HG02759 (cell line): ENCODE results near the gene FAIM2.
"Not testable (repeated sequence)": the region's sequence is repeated elsewhere in the genome, so short reads cannot be mapped to it uniquely, and the experiment has no call there.

ENCODE experiments used
- ATAC-seq: cut with Tn5 transposase; IDR thresholded peaks from one replicate; pipeline ENCODE4 v1.9.1; 2021; ENCODE audit warnings: mild to moderate bottlenecking, moderate library complexity; ENCODE audit not compliant: unreplicated experiment

The FAIM2 gene

DNA sequence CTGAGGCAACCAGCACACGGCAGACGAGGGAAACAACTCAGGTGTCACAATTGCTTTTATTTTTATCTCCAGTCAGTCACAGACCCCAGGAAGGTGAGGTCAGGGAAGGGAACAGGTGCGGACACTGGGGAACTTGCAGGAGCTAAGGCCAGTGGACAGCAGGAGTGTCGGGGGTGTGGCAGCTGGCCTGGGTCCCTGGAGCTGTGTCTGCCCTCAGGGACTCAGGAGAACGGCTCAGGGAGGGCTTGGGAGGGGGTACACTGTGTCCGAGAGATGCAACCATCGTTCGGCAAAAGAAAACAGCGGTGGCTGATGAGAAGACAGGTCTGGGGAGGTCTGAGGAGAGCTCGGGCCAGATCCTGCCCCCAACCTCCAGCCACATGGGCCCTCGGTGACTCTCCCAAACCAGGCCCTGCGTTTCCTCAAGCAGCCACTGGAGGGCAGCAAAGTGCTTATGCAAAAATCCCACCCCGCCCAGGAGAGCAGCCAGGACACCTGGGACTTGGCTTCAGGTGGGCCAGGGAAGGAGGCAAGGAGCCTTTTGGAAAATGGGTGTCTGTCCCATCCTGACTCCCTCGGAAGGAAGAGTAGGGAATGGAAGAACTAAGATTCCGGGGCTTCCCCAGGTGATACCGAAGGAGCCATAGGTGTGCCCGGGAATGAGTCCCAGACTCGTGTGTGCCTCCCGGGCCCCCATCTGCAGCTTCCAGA, 36.7 kb downstream of the FAIM2 start:
- no peak for ATAC-seq

DNA sequence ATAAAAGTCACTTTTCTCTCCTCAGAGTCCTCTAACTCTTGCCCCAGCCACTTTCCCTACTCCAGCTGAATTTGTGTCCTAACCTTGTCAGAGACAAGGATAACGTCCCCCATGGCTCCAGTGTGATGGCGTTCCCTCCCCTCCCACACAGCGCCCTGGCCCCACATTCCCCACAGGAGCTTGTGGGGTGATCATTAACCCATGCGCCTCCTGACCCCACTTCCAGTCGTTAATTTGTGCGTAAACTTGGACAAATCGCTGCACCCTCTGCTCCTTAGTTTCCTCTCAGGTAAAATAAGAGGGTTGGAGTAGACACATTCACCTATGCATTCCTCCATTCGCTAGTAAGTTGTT, 37.9 kb downstream of the FAIM2 start:
- no peak for ATAC-seq

GRCh38 chr12:49865109-49865781, 38.5 kb downstream of the FAIM2 start:
- ATAC-seq, result no peak

DNA sequence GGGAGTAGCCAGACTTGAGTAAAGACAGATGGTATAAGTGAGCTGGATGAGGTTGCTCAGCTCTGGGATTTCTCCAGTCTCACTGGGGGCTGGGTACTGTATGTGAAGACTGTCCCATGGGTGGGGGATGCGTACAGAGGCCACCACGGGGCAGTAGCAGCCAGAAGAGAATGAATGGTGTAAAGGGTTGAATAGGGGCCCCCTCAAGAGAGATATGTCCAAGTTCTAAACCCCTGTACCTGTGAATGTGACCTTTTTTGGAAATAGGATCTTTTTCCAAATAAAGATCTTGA, 39.0 kb downstream of the FAIM2 start:
- ATAC-seq, result no peak

DNA sequence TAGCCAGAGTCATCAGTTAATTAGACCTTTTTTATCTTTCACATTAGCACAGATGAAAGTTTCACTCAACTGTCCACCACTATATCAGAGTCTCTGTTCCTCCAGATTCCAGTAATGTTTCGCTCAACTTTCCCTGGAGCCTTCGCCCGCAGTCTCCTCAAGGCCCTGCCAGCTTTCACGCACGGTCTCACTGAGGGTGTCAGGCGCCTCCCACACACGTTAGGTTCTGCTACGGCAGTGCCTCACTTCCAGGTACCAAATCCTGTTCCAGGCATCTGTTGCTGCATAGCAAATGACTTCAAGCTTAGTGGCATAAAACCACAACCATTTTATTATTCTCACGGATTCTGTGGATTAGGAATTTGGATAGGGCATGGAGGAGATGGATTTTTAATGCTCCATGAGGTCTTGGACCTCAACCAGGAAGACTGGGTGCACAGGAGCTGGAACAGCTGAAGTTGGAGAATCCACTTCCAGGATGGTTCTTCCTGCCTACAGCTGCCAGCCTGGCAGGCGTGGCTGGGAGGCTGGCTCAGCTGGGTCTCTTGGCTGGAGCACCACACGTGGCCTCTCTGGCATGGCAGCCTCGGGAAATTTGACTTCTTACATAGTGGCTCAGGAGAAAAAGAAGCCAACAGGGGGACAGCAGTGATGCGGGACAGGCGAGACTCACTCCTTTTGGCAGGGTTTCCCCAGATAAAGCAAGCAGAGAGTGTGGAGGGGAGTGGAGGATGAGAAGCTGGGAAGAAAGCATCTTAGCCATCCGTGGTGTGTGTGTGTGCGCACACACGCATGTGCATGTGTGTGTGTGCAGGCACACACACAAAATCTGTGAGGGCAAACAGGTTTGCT, 39.5 kb downstream of the FAIM2 start:
- no peak for ATAC-seq

GRCh38 chr12:49860921-49861320, 42.8 kb downstream of the FAIM2 start:
- ATAC-seq, result not testable (repeated sequence)

GRCh38 chr12:49855890-49856289, 47.8 kb downstream of the FAIM2 start:
- not testable (repeated sequence) for ATAC-seq

- no peak for ATAC-seq
Observed at GRCh38 chr12:49854976-49855375, 48.7 kb downstream of the FAIM2 start.

DNA sequence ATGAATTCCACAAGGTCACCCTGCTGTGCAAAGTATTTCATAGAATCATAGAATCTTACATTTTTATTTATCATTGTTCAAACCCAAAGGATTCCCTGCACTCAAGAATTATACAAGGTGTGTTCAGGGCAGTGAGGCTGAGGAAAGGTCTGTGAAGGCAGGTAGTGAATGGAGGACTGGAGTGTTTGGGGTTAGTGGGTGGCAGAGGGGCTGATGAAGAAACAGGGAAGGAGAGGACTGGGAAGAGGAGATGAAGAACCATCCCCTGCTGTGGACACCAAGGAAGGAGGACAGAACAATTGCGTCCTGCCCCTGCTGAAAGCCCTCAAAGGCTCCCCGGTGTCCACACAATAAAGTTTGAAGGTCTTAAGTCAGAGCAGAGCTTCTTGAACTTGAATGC, 50.0 kb downstream of the FAIM2 start:
- no peak for ATAC-seq

GRCh38 chr12:49847161-49847560, 56.5 kb downstream of the FAIM2 start:
- no peak for ATAC-seq

DNA sequence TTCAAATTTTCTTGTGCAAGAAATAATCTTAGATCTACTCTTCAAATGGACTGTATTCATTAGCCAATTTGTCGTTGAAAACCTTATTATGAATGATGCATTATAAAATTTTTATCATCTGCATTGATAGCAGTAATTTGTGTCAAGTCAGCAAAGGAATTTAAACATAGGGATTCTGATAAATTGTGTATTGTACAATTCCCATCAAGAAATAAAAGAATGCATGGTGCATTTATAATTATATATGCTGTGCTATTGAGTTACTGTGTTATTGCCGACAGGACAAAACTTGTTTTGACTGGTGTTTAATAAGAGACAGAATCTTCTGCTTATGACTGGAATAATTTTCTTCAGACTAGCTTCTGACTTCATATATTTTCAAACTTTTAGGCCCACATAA, 57.7 kb downstream of the FAIM2 start:
- ATAC-seq, result no peak

GRCh38 chr12:49843876-49844437, 59.7 kb downstream of the FAIM2 start:
- no peak for ATAC-seq

DNA sequence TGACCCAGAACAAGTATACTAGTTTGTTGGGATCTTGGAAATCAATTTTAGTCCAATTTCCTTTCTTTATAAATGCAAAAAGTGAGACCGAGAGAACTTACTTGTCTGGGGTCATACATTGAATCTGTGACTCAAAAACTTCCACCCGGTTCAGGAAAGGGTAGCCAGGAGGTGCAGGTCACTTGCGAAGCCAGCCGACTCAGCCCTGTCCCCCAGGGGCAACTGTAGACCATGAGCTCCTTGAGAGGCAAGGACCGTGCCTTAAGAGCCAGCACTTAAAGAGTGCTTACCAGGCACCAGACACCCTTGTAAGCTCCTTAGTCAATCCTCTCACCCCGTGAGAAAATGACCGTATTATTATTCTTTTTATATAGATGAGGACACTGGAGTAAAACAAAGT, 60.3 kb downstream of the FAIM2 start:
- ATAC-seq, result peak; percentile 1

GRCh38 chr12:49842519-49843352, 61.0 kb downstream of the FAIM2 start, which contains the start of gene BCDIN3D:
TSS of gene BCDIN3D (minus strand) at chr12:49843106. CDS start at chr12:49843087, 19 bp downstream.
- peak; percentile 93 for ATAC-seq

GRCh38 chr12:49838973-49839633, 64.6 kb downstream of the FAIM2 start:
- no peak for ATAC-seq

GRCh38 chr12:49832836-49833421, 70.8 kb downstream of the FAIM2 start:
- no peak for ATAC-seq

DNA sequence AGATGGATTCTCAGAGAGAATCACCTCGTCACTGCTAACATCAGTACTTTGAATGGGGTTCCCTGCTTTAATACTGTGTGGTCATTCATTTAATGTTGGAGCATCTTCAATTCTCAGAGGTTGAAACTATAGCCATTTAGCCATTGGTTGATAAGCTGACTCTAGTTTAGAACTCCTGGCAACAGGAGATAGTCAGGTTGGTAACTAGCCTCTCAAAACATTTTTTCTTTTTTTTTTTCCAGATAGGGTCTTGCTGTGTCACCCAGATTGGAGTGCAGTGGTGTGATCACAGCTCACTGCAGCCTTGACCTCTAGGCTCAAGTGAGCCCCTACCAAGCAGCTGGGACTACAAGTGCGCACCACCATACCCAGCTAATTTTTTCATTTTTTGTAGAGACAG, 72.0 kb downstream of the FAIM2 start:
- no peak for ATAC-seq

GRCh38 chr12:49828133-49829091, 75.3 kb downstream of the FAIM2 start, which contains the start of gene NCKAP5L:
TSS of gene NCKAP5L (minus strand) at chr12:49828413. CDS start at chr12:49804044, 24,369 bp downstream.
- ATAC-seq, result peak; percentile 92
